Measurements from ENCODE around the gene TMUB2. TPM values are rescaled to one million over a fixed set of nuclear protein-coding genes. Genes with fewer than 3 reads are reported as not detected.
"Not testable (repeated sequence)": the region's sequence is repeated elsewhere in the genome, so short reads cannot be mapped to it uniquely, and the experiment has no call there.

Gene TMUB2
- total RNA-seq, 3 donors from 2014 or later: 47.2 to 58.6 (median 49.1) TPM

DNA sequence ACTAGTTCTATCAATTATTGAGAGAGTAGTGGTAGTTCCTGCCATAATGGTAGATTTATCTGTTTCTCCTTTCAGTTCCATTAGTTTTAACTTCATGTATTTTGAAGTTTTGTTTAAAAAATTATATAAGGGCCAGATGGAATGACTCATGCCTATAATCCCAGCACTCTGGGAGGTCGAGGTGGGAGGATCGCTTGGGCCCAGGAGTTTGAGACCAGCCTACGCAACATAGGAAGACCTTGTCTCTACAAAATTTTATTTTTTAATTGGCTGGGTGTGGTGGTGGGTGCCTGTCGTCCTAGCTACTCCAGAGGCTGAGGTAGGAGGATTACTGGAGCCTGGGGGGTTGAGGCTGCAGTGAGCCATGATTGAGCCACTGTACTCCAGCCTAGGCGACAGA, 46.8 kb downstream of the TMUB2 start:
- Histone ChIP-seq H3K4me1 (ENCODE audit: low read depth) (no peaks in the 10 kb centered on the region), H3K4me3 (no peak overlapping the region), H3K36me3 (ENCODE audit: low read depth) (no peaks in the 10 kb centered on the region), H3K9me3 (no peaks in the 10 kb centered on the region)
- DNase-seq: no peak
- TF ChIP-seq, protein P1, sequence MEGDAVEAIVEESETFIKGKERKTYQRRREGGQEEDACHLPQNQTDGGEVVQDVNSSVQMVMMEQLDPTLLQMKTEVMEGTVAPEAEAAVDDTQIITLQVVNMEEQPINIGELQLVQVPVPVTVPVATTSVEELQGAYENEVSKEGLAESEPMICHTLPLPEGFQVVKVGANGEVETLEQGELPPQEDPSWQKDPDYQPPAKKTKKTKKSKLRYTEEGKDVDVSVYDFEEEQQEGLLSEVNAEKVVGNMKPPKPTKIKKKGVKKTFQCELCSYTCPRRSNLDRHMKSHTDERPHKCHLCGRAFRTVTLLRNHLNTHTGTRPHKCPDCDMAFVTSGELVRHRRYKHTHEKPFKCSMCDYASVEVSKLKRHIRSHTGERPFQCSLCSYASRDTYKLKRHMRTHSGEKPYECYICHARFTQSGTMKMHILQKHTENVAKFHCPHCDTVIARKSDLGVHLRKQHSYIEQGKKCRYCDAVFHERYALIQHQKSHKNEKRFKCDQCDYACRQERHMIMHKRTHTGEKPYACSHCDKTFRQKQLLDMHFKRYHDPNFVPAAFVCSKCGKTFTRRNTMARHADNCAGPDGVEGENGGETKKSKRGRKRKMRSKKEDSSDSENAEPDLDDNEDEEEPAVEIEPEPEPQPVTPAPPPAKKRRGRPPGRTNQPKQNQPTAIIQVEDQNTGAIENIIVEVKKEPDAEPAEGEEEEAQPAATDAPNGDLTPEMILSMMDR (IDR thresholded peaks at IDR 0.05): no peak
- intact Hi-C loops (cut with DNase I, micrococcal nuclease): no loop called here
- no peak for ATAC-seq

DNA sequence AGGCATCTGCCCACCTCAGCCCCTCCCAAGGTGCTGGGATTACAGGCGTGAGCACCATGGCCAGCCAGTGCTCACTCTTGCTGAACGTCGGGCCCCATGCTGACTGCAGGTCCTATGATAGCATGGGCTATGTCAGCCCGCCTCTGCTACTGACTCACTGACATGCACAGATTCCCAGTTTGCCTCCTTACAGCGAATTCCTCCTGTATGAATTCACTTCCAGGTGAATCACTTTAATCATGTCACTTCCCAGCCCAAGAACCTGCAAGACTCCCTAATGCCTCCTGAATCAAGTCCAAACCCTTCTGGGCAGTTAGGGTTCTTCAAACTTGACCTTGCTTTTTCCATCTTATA, 48.8 kb downstream of the TMUB2 start:
- Histone ChIP-seq H3K9me3 (no peaks in the 10 kb centered on the region), H3K36me3 (ENCODE audit: low read depth) (no peaks in the 10 kb centered on the region), H3K4me3 (no peak overlapping the region), H3K4me1 (ENCODE audit: low read depth) (no peaks in the 10 kb centered on the region)
- ATAC-seq: no peak
- no peak for DNase-seq
- TF ChIP-seq, protein P1 (IDR thresholded peaks at IDR 0.05): no peak
- intact Hi-C loops (cut with DNase I, micrococcal nuclease): no loop called here

DNA sequence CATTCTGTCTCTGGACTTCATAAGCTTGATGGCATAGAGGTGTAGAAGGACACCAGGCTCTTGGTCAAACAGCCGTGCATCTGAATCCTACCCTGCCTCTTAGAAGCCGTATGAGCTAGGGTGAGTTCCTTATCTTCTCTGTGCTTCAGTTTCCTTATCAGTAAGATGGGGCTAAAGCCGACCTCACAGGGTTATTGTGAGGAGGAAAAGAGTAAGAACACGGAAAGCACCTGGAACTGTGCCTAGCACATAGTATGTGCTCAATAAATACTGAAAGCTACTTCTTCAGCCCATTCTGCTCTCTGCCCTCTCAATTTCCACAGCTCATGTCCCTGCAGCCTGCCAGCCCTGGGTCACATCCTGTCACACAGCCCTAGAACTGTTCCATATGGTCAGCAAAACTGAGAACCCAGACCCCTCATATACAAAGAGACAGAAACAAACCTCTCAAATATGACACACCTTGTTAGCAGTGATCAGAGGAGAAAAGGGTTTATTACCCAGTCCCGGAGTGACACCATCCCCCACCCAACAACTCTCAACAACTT, 49.7 kb downstream of the TMUB2 start:
- Histone ChIP-seq H3K4me1 (ENCODE audit: low read depth) (no peaks in the 10 kb centered on the region), H3K9me3 (no peaks in the 10 kb centered on the region), H3K4me3 (no peak overlapping the region), H3K36me3 (ENCODE audit: low read depth) (no peaks in the 10 kb centered on the region)
- TF ChIP-seq, protein P1 (IDR thresholded peaks at IDR 0.05): no peak
- no peak for DNase-seq
- intact Hi-C loops (cut with DNase I, micrococcal nuclease): no loop called here
- no peak for ATAC-seq

DNA sequence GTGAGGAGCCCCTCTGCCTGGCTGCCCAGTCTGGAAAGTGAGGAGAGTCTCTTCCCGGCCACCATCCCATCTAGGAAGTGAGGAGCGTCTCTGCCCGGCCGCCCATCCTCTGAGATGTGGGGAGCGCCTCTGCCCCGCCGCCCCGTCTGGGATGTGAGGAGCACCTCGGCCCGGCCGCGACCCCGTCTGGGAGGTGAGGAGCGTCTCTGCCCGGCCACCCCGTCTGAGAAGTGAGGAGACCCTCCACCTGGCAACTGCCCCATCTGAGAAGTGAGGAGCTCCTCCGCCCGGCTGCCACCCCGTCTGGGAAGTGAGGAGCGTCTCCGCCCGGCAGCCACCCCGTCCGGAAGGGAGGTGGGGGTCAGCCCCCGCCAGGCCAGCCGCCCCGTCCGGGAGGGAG, 51.1 kb downstream of the TMUB2 start:
- ATAC-seq; H3K9me3 ChIP-seq; intact Hi-C loops (cut with DNase I, micrococcal nuclease); H3K36me3 ChIP-seq (ENCODE audit: low read depth); H3K4me3 ChIP-seq; H3K4me1 ChIP-seq (ENCODE audit: low read depth); DNase-seq: not testable (repeated sequence)

DNA sequence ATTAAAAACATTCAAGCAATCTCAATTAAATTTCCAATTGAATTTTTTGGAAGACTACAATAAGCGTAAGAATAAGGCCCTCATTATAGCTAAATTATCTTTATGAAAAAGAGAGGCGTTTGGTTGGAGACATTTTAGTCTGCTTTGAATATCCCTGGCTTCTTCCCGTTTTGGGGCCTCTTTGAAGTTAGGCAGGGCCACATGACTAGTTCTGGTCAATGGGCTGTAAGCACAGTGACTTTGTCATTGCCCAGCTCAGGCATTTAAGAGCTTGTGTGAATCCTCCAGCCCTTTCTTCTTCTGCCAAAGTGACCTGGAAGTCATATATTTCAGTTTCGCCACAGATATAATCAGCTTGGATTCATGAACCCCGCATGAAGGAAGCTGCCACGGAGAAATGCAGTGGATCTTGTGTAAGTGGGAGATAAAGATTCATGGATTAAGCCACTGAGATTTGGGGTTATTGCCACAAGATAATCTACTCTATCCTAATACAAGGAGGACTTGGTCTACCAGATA, 54.4 kb downstream of the TMUB2 start:
- ATAC-seq (no peak), DNase-seq (no peak)
- Histone ChIP-seq H3K9me3 (no peaks in the 10 kb centered on the region), H3K36me3 (ENCODE audit: low read depth) (no peaks in the 10 kb centered on the region), H3K4me3 (no peak overlapping the region), H3K4me1 (ENCODE audit: low read depth) (peaks cover 6% of the 10 kb centered on the region)
- intact Hi-C loops (cut with DNase I, micrococcal nuclease): no loop called here
- TF ChIP-seq, protein P1 (IDR thresholded peaks at IDR 0.05): no peak

Small RNAs within 50 kb of the gene (microRNA-seq; reads per million reads assigned to microRNA genes)
- gene MIR6782: not detected

Other genes starting within 250 kb of the TMUB2 start
- 1 to 10 TPM in 1 of 3 donors, not detected in 2; 1.5 TPM for gene PPY, start 244.5 kb upstream of the TMUB2 start, total RNA-seq
- gene PYY, start 233.0 kb upstream of the TMUB2 start, total RNA-seq: 100 to 1,000 TPM in 1 of 3 donors, 10 to 100 TPM in 2; 22.0 to 141 (median 55.4) TPM
- gene NAGS, start 182.3 kb upstream of the TMUB2 start, total RNA-seq: 10 to 100 TPM in 1 of 3 donors, 1 to 10 TPM in 2; 6.1 to 21.4 (median 7.0) TPM
- gene TMEM101, start 172.0 kb upstream of the TMUB2 start, total RNA-seq: 10 to 100 TPM; 23.0 to 27.7 (median 23.8) TPM
- 10 to 100 TPM; 45.1 to 63.5 (median 48.2) TPM for gene LSM12, start 120.3 kb upstream of the TMUB2 start, total RNA-seq
- gene G6PC3, start 116.2 kb upstream of the TMUB2 start, total RNA-seq: 10 to 100 TPM; 29.5 to 48.1 (median 30.0) TPM
- 10 to 100 TPM; 18.9 to 48.3 (median 32.4) TPM for gene HDAC5, start 63.3 kb upstream of the TMUB2 start, total RNA-seq
- 1 to 10 TPM; 1.5 to 3.0 (median 1.8) TPM for gene HROB, start 45.0 kb upstream of the TMUB2 start, total RNA-seq
- gene ASB16, start 16.3 kb upstream of the TMUB2 start, total RNA-seq: 1 to 10 TPM in 1 of 3 donors, under 1 TPM in 1, not detected in 1; 0.29 to 1.7 TPM
- gene ATXN7L3, start 12.9 kb downstream of the TMUB2 start, total RNA-seq: 10 to 100 TPM; 86.8 to 96.4 (median 89.0) TPM
- gene UBTF, start 32.7 kb downstream of the TMUB2 start, total RNA-seq: 10 to 100 TPM; 68.6 to 88.4 (median 73.4) TPM
- gene SLC4A1, start 81.2 kb downstream of the TMUB2 start, total RNA-seq: not detected
- 1 to 10 TPM in 2 of 3 donors, under 1 TPM in 1; 0.34 to 3.7 (median 1.4) TPM for gene RUNDC3A, start 121.6 kb downstream of the TMUB2 start, total RNA-seq
- 100 to 1,000 TPM in 2 of 3 donors, 10 to 100 TPM in 1; 91.8 to 142 (median 133) TPM for gene SLC25A39, start 137.9 kb downstream of the TMUB2 start, total RNA-seq
- 100 to 1,000 TPM; 282 to 500 (median 411) TPM for gene GRN, start 158.3 kb downstream of the TMUB2 start, total RNA-seq
- 1 to 10 TPM in 1 of 3 donors, under 1 TPM in 2; 0.12 to 1.3 (median 0.31) TPM for gene FAM171A2, start 176.9 kb downstream of the TMUB2 start, total RNA-seq
- gene ITGA2B, start 202.7 kb downstream of the TMUB2 start, total RNA-seq: under 1 TPM; 0.26 to 0.79 (median 0.41) TPM